ENCODE results near the gene PRPF18. TPM values are rescaled to one million over a fixed set of nuclear protein-coding genes. Genes with fewer than 3 reads are reported as not detected.
A peak's percentile ranks its signal among the peaks of the same experiment; 100 is the strongest.

Gene PRPF18
- total and polyA plus RNA-seq, 4 donors: 11.9 to 21.6 (median 19.9) TPM

- peak; percentile 57 for ATAC-seq (ENCODE audit: low FRiP score)
- H3K36me3 ChIP-seq (ENCODE audit: control insufficient read depth in 1 of 2, insufficient read depth in 2 of 2, low read length in 1 of 2): peaks cover 0 to 2% of the 10 kb centered on the region in 2 donors
- WGBS, 2 donors: 41 to 47% methylated on average over 8 of the region's 8 CpGs
Measured at GRCh38 chr10:13614530-13615332, 28.0 kb downstream of the PRPF18 start.

DNA sequence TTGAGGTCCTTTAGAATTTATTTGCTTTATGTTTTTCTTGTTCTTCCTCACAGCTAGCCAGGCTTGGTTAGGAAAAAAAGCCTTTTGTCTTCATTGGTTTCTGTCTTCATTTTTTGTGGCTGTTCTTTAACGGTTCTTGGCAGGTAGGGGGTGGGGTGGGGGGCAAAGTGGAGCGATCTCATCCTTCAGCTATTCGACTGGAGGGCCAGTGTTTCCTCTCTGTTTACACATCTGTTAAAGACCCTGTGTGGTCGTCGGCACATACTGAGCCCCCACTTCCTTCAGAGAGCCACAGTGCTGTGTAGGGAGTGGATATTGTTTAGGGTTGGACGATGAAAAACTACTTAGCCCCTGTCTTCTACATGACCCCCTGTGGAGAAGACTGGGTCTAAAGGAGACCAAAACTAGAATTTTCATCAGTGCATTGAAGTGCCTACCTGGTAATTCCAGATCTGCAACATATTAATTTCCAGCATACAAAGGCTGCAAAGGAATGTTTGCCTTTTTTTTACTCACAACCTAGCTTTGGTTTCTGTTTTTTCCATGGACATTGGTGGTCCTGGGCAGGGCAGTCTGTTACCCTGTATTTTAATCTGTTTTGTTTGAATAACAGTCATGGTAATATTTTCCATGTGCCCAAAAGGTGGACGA is 29.0 kb downstream of the PRPF18 start:
- DNase-seq (no peak), ATAC-seq (ENCODE audit: low FRiP score) (no peak)
- H3K27me3 ChIP-seq (ENCODE audit: control insufficient read depth in 1 of 2, insufficient read depth in 2 of 2, low read length in 1 of 2): no peaks in the 10 kb centered on the region
- H3K4me3 ChIP-seq (ENCODE audit: low read length in 2 of 2): no peak overlapping the region
- WGBS, 2 donors: 56 to 59% methylated on average over 7 of the region's 7 CpGs
- intact Hi-C loops (cut with DNase I): no loop called here
- no peaks in the 10 kb centered on the region for H3K9me3 ChIP-seq (ENCODE audit: control insufficient read depth, low read length)
- no peaks in the 10 kb centered on the region for H3K4me1 ChIP-seq (ENCODE audit: control insufficient read depth in 1 of 2, insufficient read depth in 2 of 2, low read length in 2 of 2)
- peaks cover 0 to 2% of the 10 kb centered on the region in 2 donors for H3K36me3 ChIP-seq (ENCODE audit: control insufficient read depth in 1 of 2, insufficient read depth in 2 of 2, low read length in 1 of 2)
- H3K27ac ChIP-seq (ENCODE audit: low read depth in 1 of 2, low read length in 2 of 2): no peak overlapping the region

More at GRCh38 chr10:13614530-13615332, 28.0 kb downstream of the PRPF18 start:
- no peak overlapping the region for H3K27ac ChIP-seq (ENCODE audit: low read depth in 1 of 2, low read length in 2 of 2)
- H3K4me3 ChIP-seq (ENCODE audit: low read length in 2 of 2): no peak overlapping the region
- H3K9me3 ChIP-seq (ENCODE audit: control insufficient read depth, low read length): no peaks in the 10 kb centered on the region
- no peaks in the 10 kb centered on the region for H3K27me3 ChIP-seq (ENCODE audit: control insufficient read depth in 1 of 2, insufficient read depth in 2 of 2, low read length in 1 of 2)
- intact Hi-C loops (cut with DNase I): no loop called here
- DNase-seq: no peak
- H3K4me1 ChIP-seq (ENCODE audit: control insufficient read depth in 1 of 2, insufficient read depth in 2 of 2, low read length in 2 of 2): no peaks in the 10 kb centered on the region

DNA sequence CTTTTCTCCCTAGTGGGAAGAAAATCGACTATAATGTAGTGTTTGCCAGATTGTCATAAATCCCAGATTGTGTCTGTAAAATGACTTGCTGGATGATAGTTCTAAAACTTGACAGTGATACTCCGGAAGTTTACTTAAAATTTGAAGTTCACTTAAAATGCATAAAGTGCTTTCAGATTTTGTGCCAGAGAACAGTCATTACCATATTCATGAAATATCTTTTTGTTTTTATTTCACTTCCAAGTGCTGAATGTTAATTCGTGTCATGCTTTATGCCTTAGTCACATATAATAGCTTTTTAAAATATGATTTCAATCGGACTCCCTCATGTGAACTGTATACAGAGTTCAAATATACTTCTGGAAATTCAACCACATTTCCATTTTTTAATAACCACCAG is 30.4 kb downstream of the PRPF18 start:
- H3K27ac ChIP-seq (ENCODE audit: low read depth in 1 of 2, low read length in 2 of 2): no peak overlapping the region

GRCh38 chr10:13621931-13622330 is 35.2 kb downstream of the PRPF18 start:
- H3K36me3 ChIP-seq (ENCODE audit: control insufficient read depth in 1 of 2, insufficient read depth in 2 of 2, low read length in 1 of 2): peaks cover 0 to 4% of the 10 kb centered on the region in 2 donors
- intact Hi-C loops (cut with DNase I): no loop called here
- ATAC-seq (ENCODE audit: low FRiP score): no peak

More for the DNA sequence above, 30.4 kb downstream of the PRPF18 start:
- intact Hi-C loops (cut with DNase I): no loop called here
- no peaks in the 10 kb centered on the region for H3K9me3 ChIP-seq (ENCODE audit: control insufficient read depth, low read length)
- 64 to 67% methylated on average over 4 of the region's 4 CpGs for WGBS, 2 donors
- H3K4me3 ChIP-seq (ENCODE audit: low read length in 2 of 2): no peak overlapping the region
- ATAC-seq (ENCODE audit: low FRiP score): no peak
- no peaks in the 10 kb centered on the region for H3K27me3 ChIP-seq (ENCODE audit: control insufficient read depth in 1 of 2, insufficient read depth in 2 of 2, low read length in 1 of 2)
- DNase-seq: no peak
- H3K36me3 ChIP-seq (ENCODE audit: control insufficient read depth in 1 of 2, insufficient read depth in 2 of 2, low read length in 1 of 2): peaks cover 0 to 6% of the 10 kb centered on the region in 2 donors
- H3K4me1 ChIP-seq (ENCODE audit: control insufficient read depth in 1 of 2, insufficient read depth in 2 of 2, low read length in 2 of 2): no peaks in the 10 kb centered on the region

GRCh38 chr10:13624630-13625029 is 37.9 kb downstream of the PRPF18 start:
- DNase-seq: no peak
- H3K9me3 ChIP-seq (ENCODE audit: control insufficient read depth, low read length): no peaks in the 10 kb centered on the region

More at GRCh38 chr10:13621931-13622330, 35.2 kb downstream of the PRPF18 start:
- no peak overlapping the region for H3K27ac ChIP-seq (ENCODE audit: low read depth in 1 of 2, low read length in 2 of 2)
- H3K9me3 ChIP-seq (ENCODE audit: control insufficient read depth, low read length): no peaks in the 10 kb centered on the region
- H3K27me3 ChIP-seq (ENCODE audit: control insufficient read depth in 1 of 2, insufficient read depth in 2 of 2, low read length in 1 of 2): no peaks in the 10 kb centered on the region
- no peaks in the 10 kb centered on the region for H3K4me1 ChIP-seq (ENCODE audit: control insufficient read depth in 1 of 2, insufficient read depth in 2 of 2, low read length in 2 of 2)
- WGBS, 2 donors: 88 to 89% methylated on average over 2 of the region's 2 CpGs
- no peak overlapping the region for H3K4me3 ChIP-seq (ENCODE audit: low read length in 2 of 2)
- no peak for DNase-seq

DNA sequence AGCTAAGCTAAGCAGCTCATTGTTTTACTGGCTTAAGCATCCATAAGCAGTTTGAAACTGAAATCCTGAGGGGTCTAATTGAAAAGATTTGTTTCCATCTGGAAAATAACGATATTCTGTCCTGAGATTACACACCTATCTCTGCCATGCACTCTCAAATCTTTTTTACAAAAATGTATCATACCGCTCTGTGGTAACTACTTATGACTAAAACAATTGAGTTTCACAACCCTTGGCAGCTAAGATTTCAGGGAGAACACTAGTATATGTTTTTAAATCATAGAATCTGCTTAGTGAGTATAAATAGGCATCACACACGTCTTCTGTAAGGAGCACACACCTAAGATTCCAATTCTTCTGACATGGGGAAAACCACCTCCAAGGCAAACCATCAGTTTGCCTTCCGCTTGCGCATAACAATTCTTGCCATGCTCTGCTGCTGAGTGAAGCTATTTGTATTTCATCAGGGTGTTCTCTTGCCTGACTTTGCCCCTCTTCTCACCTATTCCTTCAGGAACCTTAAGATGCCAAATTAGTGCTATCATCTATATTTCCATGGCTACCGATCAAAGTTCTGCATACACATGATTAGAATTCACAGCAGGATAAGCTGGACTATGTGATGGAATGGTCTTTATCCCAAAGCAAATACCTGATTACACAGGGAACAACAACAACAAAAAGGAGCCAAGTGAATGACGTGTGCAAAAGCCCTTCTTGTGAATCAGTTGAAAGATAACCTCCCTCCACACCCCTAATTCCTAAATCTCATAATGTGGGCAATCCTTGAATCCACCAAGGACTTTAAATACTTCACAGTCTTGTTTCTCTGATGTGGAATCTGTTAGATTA is 40.9 kb downstream of the PRPF18 start:
- WGBS, 2 donors: 90 to 93% methylated on average over 7 of the region's 7 CpGs
- DNase-seq (no peak), ATAC-seq (ENCODE audit: low FRiP score) (no peak)
- Histone ChIP-seq H3K27ac (ENCODE audit: low read depth in 1 of 2, low read length in 2 of 2) (no peak overlapping the region), H3K4me3 (ENCODE audit: low read length in 2 of 2) (no peak overlapping the region), H3K9me3 (ENCODE audit: control insufficient read depth, low read length) (no peaks in the 10 kb centered on the region), H3K27me3 (ENCODE audit: control insufficient read depth in 1 of 2, insufficient read depth in 2 of 2, low read length in 1 of 2) (no peaks in the 10 kb centered on the region), H3K4me1 (ENCODE audit: control insufficient read depth in 1 of 2, insufficient read depth in 2 of 2, low read length in 2 of 2) (no peaks in the 10 kb centered on the region), H3K36me3 (ENCODE audit: control insufficient read depth in 1 of 2, insufficient read depth in 2 of 2, low read length in 1 of 2) (no peaks in the 10 kb centered on the region)
- intact Hi-C loops (cut with DNase I): no loop called here

More at GRCh38 chr10:13624630-13625029, 37.9 kb downstream of the PRPF18 start:
- Histone ChIP-seq H3K27me3 (ENCODE audit: control insufficient read depth in 1 of 2, insufficient read depth in 2 of 2, low read length in 1 of 2) (no peaks in the 10 kb centered on the region), H3K36me3 (ENCODE audit: control insufficient read depth in 1 of 2, insufficient read depth in 2 of 2, low read length in 1 of 2) (peaks cover 0 to 4% of the 10 kb centered on the region in 2 donors), H3K4me3 (ENCODE audit: low read length in 2 of 2) (no peak overlapping the region), H3K27ac (ENCODE audit: low read depth in 1 of 2, low read length in 2 of 2) (no peak overlapping the region), H3K4me1 (ENCODE audit: control insufficient read depth in 1 of 2, insufficient read depth in 2 of 2, low read length in 2 of 2) (no peaks in the 10 kb centered on the region)
- WGBS, 2 donors: 97% methylated on average over 1 of the region's 1 CpG
- intact Hi-C loops (cut with DNase I): no loop called here
- no peak for ATAC-seq (ENCODE audit: low FRiP score)

GRCh38 chr10:13628661-13629060 is 41.9 kb downstream of the PRPF18 start:
- H3K36me3 ChIP-seq (ENCODE audit: control insufficient read depth in 1 of 2, insufficient read depth in 2 of 2, low read length in 1 of 2): no peaks in the 10 kb centered on the region
- H3K9me3 ChIP-seq (ENCODE audit: control insufficient read depth, low read length): no peaks in the 10 kb centered on the region
- H3K27me3 ChIP-seq (ENCODE audit: control insufficient read depth in 1 of 2, insufficient read depth in 2 of 2, low read length in 1 of 2): no peaks in the 10 kb centered on the region
- no peak overlapping the region for H3K27ac ChIP-seq (ENCODE audit: low read depth in 1 of 2, low read length in 2 of 2)
- WGBS, 2 donors: 63 to 74% methylated on average over 7 of the region's 7 CpGs
- DNase-seq: no peak
- H3K4me3 ChIP-seq (ENCODE audit: low read length in 2 of 2): no peak overlapping the region
- intact Hi-C loops (cut with DNase I): no loop called here
- no peaks in the 10 kb centered on the region for H3K4me1 ChIP-seq (ENCODE audit: control insufficient read depth in 1 of 2, insufficient read depth in 2 of 2, low read length in 2 of 2)
- no peak for ATAC-seq (ENCODE audit: low FRiP score)

GRCh38 chr10:13629116-13629515 is 42.4 kb downstream of the PRPF18 start:
- intact Hi-C loops (cut with DNase I): no loop called here
- WGBS, 2 donors: 39 to 43% methylated on average over 2 of the region's 2 CpGs
- Histone ChIP-seq H3K27ac (ENCODE audit: low read depth in 1 of 2, low read length in 2 of 2) (no peak overlapping the region), H3K4me3 (ENCODE audit: low read length in 2 of 2) (no peak overlapping the region), H3K27me3 (ENCODE audit: control insufficient read depth in 1 of 2, insufficient read depth in 2 of 2, low read length in 1 of 2) (no peaks in the 10 kb centered on the region), H3K9me3 (ENCODE audit: control insufficient read depth, low read length) (no peaks in the 10 kb centered on the region), H3K4me1 (ENCODE audit: control insufficient read depth in 1 of 2, insufficient read depth in 2 of 2, low read length in 2 of 2) (no peaks in the 10 kb centered on the region), H3K36me3 (ENCODE audit: control insufficient read depth in 1 of 2, insufficient read depth in 2 of 2, low read length in 1 of 2) (no peaks in the 10 kb centered on the region)
- no peak for DNase-seq
- ATAC-seq (ENCODE audit: low FRiP score): no peak
